GM12873 (cell line): ENCODE measurements around the gene ANGEL2.
A peak's percentile ranks its signal among the peaks of the same experiment; 100 is the strongest.

Source experiments
- TF ChIP-seq, protein P1 (sequence below): IDR thresholded peaks from 2 replicates; pipeline ENCODE4 v1.5.1; 2012; ENCODE audit warnings: low read depth, mild to moderate bottlenecking, moderate library complexity, low read length, control low read depth; ENCODE audit not compliant: insufficient read depth; ENCODE audit errors: missing control alignments

The ANGEL2 gene

DNA sequence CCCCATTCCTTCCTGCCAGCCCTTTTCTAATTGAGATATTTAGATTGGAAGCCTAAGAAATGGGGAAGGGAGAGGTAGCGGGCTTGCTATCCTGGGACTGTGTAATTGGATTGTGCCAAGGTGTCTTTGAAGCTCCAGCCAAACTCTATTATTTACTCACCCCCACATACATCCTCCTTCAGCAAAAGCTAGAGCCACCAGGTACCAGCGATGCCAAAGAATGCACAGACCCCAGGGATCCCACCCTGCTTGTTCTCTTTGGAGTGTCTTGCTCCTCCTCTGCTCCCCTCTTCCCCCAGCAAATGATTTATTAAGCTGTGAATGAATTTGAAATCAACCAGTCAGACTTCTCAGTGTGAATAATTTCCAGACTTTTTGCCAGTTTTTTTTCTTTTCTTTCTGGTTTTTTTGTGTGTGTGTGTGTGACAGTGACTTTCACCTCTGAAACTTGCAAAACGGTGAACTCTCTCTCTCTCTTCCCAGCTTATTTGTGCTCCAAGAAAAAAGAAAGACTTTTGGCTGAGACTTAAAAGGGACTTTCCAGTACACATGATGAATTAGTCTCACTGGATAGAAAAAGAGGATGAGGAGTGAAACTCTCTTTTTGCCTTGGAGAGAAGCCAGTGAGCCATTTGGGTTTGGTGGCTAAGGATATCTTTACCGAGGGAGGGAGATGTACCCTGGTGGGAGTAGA lies 63.6 kb downstream of the ANGEL2 start:
- TF ChIP-seq, protein P1, sequence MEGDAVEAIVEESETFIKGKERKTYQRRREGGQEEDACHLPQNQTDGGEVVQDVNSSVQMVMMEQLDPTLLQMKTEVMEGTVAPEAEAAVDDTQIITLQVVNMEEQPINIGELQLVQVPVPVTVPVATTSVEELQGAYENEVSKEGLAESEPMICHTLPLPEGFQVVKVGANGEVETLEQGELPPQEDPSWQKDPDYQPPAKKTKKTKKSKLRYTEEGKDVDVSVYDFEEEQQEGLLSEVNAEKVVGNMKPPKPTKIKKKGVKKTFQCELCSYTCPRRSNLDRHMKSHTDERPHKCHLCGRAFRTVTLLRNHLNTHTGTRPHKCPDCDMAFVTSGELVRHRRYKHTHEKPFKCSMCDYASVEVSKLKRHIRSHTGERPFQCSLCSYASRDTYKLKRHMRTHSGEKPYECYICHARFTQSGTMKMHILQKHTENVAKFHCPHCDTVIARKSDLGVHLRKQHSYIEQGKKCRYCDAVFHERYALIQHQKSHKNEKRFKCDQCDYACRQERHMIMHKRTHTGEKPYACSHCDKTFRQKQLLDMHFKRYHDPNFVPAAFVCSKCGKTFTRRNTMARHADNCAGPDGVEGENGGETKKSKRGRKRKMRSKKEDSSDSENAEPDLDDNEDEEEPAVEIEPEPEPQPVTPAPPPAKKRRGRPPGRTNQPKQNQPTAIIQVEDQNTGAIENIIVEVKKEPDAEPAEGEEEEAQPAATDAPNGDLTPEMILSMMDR, result no peak

DNA sequence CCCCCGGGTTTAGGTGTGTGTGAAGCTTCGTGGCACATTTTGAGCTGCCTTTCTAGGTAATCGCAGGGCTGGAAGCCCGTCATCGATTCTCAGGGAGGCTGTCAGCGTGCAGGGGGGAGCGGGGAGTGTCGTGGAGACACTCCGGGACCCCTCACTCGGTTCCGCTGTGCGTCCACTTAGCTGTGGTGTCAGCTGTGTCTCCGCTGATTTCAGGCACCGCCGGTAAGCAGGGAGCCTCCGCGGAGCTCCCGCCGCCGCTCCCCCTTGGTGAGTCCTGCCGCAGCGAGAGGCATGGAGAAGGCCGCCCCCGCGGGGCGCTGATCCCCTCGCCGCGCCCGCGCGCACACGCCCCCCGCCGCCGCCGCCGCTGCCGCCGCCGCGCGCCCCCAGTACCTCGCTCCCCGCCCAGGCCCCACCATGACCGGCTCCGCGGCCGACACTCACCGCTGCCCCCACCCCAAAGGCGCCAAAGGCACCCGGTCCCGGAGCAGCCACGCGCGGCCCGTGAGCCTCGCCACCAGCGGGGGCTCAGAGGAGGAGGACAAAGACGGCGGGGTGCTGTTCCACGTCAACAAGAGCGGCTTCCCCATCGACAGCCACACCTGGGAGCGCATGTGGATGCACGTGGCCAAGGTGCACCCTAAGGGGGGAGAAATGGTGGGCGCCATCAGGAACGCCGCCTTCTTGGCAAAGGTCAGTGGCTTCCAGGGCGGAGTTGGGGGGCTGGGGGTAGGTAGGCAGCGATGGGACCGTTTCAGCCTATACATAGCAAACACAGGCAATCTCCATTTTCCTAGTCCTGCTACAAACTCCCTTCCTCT lies 64.3 kb downstream of the ANGEL2 start:
- TF ChIP-seq, protein P1, result no peak

DNA sequence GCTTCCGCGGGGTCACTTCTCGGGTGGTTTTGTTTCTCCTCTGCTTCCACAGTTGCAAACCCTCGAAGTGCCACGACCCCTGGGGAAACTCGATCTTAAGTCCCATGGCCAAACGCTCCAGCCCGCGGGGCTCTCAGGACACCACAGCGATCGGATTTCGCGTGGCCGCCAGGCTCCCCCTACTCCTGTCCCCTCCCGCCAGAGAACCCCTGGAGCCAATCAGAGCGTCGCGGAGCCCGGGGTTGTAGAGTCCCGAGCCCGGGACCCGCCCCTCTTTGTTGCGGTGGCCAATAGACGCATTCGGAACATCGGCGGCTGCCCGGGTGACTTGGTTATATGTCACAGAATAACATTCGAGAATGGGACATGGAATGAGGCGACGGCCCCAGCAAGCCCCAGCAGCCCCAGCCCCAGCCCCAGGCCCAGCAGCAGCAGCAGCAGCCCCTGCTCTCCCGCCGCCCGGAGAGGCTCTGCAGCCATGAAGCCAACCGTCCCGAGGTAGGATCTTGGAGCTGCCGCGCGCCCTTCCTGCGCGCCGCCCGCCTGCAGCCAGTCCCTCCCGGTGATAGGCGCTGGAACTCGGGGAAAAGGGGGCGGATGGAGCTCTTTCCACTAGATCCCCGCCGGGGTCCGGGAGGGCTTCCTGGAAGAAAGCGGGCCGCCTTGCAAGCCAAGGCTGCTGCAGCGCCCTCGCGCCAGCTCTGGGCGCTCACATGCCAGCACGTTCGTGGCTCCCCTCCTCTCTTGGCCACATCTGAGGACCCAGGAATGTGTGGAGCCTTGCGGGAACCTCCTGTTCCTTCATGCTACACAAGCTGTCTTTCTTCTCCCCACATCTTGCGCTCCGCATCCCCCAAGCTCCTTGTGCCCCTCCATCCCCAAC lies 65.2 kb downstream of the ANGEL2 start, which contains the start of gene VASH2:
VASH2 (plus strand) TSS at position 299 of the 883 bp plus-strand sequence. CDS start 1,002 bp downstream, outside the sequence.
- TF ChIP-seq, protein P1, result peak; percentile 25

DNA sequence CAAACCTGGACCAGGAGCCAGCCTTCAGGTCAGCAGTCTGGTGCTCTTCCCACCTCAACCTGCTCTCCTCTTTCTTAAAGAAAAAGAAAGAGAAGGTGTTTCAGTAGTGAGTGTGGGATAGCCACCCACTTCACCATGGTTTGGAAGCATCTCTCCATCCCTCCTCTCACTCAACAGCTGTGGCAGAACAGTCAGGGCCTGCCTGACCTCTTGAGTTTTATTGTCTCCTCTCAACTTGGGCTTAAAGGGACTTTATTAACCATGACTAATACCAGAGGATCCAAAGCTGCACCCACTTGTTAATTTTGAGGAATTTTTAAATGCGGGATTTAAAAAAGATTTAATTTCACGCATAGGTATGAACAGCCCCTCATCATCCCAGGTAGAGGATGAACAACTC lies 65.9 kb downstream of the ANGEL2 start:
- TF ChIP-seq, protein P1, result no peak

DNA sequence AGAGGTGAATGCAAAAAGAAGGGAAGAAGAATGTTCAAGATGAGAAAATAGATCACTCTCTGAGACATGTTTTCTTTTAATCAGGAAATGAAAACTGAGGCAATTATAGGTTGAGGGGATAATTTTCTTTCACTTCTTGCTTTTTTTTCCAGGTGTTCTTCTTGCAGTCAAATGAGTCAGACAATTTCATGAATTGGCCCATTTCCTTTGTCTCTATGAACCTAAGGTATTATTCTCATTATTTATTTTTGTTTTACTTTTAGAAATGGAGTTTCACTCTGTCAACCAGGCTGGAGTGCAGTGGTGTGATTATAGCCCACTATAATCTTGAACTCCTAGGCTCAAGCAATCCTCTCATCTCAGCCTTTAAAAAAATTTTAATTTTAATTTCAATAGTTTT lies 68.8 kb downstream of the ANGEL2 start:
- TF ChIP-seq, protein P1, result no peak

DNA sequence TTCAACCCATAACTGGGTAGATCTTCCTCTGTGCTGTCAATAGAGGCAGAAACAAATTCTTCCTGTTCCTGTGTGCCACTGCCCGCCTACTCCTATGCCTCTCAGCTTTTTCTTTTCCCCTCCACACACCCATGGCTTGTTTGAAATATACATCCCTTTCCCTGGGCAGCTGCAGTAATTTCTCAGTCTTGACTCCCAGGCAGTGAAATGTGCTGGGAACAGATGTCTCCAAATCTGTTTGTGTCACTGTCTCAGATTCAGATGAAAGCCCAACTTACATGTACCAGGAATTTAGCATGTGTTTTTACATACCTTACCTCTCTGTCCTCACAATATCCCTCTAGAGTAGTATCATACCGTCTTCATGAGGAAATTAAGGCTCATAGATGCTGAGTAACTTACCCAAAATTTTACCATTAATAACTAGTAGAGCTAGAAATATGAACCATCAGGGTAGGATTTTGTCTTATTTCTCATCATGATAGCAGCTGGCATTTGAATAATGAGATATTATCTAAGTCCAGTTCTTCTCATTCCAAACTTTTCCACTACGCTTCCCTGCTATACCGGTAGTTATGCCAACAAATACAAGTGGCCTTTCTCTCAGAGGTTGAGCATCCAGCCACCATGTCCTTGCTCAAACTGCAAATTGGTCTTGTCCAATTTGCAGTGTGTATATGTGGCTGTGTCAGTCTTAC lies 70.1 kb downstream of the ANGEL2 start:
- TF ChIP-seq, protein P1, result no peak
